VCaP (cell line): ENCODE results near the gene KLF11.

Experiments
- H3K27ac ChIP-seq: fragments of 450-650 bp; 2 replicates; pipeline ENCODE4 v1.5.1; 2017
- CTCF ChIP-seq: fragments of 450-650 bp; conservative IDR thresholded peaks from 2 replicates; pipeline ENCODE4 v1.5.1; 2017; ENCODE audit warnings: mild to moderate bottlenecking, moderate library complexity

Gene KLF11

GRCh38 chr2:10059552-10060335, 16.4 kb downstream of the KLF11 start:
- no peak overlapping the region for H3K27ac ChIP-seq
- TF ChIP-seq CTCF = no peak

- no peak for TF ChIP-seq CTCF
- H3K27ac ChIP-seq = no peak overlapping the region
These were observed 18.0 kb downstream of the KLF11 start for GRCh38 chr2:10061221-10061925.

- TF ChIP-seq CTCF = no peak
- no peak overlapping the region for H3K27ac ChIP-seq
These were observed 19.6 kb downstream of the KLF11 start for GRCh38 chr2:10062931-10063365.

GRCh38 chr2:10063566-10063965, 20.2 kb downstream of the KLF11 start:
- no peak for TF ChIP-seq CTCF
- H3K27ac ChIP-seq = no peak overlapping the region

GRCh38 chr2:10064932-10065772, 21.8 kb downstream of the KLF11 start:
- no peak overlapping the region for H3K27ac ChIP-seq

GRCh38 chr2:10065773-10066055, 22.4 kb downstream of the KLF11 start:
- no peak for TF ChIP-seq CTCF
- no peak overlapping the region for H3K27ac ChIP-seq

More at GRCh38 chr2:10064932-10065772, 21.8 kb downstream of the KLF11 start:
- no peak for TF ChIP-seq CTCF

GRCh38 chr2:10067330-10067729, 24.0 kb downstream of the KLF11 start:
- no peak overlapping the region for H3K27ac ChIP-seq
- no peak for TF ChIP-seq CTCF
